ENCODE results near the gene LRRC75A.

- TF ChIP-seq, protein P1, sequence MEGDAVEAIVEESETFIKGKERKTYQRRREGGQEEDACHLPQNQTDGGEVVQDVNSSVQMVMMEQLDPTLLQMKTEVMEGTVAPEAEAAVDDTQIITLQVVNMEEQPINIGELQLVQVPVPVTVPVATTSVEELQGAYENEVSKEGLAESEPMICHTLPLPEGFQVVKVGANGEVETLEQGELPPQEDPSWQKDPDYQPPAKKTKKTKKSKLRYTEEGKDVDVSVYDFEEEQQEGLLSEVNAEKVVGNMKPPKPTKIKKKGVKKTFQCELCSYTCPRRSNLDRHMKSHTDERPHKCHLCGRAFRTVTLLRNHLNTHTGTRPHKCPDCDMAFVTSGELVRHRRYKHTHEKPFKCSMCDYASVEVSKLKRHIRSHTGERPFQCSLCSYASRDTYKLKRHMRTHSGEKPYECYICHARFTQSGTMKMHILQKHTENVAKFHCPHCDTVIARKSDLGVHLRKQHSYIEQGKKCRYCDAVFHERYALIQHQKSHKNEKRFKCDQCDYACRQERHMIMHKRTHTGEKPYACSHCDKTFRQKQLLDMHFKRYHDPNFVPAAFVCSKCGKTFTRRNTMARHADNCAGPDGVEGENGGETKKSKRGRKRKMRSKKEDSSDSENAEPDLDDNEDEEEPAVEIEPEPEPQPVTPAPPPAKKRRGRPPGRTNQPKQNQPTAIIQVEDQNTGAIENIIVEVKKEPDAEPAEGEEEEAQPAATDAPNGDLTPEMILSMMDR (optimal IDR thresholded peaks at IDR 0.05 in 1 of 3, IDR thresholded peaks at IDR 0.05 in 1 of 3, conservative IDR thresholded peaks at IDR 0.05 in 1 of 3; ENCODE audit: extremely low read depth in 1 of 3, insufficient read depth in 2 of 3, low read length in 3 of 3) = no peak
- TF ChIP-seq EZH2 (IDR thresholded peaks at IDR 0.05; ENCODE audit: low read length) = no peak
Measured at GRCh38 chr17:16480995-16481394, 11.0 kb downstream of the LRRC75A start.

Data from keratinocyte (primary cell).